ENCODE results near the gene MMP25. TPM values are rescaled to one million over a fixed set of nuclear protein-coding genes. Genes with fewer than 3 reads are reported as not detected.

The MMP25 gene
- total RNA-seq, 1 donor from 2014 or later = 0.19 TPM

DNA sequence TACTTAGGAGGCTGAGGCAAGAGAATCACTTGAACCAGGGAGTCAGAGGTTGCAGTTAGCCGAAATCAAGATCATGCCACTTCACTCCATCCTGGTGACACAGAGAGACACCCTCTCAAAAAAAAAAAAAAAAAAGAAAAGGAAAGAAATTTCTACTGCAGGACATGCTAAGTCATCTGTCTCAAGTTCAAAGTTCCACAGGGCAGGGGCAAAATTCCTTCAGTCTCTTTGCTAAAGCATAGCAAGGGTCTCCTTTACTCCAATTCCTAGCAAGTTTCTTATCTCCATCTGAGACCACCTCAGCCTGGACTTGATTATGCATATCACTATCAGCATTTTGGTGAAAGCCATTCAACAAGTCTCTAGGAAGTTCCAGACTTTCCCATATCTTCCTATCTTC, 38.1 kb downstream of the MMP25 start:
- no peaks in the 10 kb centered on the region for H3K36me3 Mint-ChIP-seq (ENCODE audit: insufficient read depth)
- peaks cover 1% of the 10 kb centered on the region for H3K4me1 Mint-ChIP-seq (ENCODE audit: low read depth)
- no peak for DNase-seq (ENCODE audit: low spot score, unreplicated experiment)
- no peaks in the 10 kb centered on the region for H3K9me3 Mint-ChIP-seq (ENCODE audit: low read depth)
- no peak for TF ChIP-seq CTCF (IDR thresholded peaks at IDR 0.05; ENCODE audit: unreplicated experiment)
- no peak overlapping the region for H3K27ac Mint-ChIP-seq
- peaks cover 12% of the 10 kb centered on the region for H3K27me3 Mint-ChIP-seq
- H3K4me3 Mint-ChIP-seq (ENCODE audit: low read depth) = no peak overlapping the region

DNA sequence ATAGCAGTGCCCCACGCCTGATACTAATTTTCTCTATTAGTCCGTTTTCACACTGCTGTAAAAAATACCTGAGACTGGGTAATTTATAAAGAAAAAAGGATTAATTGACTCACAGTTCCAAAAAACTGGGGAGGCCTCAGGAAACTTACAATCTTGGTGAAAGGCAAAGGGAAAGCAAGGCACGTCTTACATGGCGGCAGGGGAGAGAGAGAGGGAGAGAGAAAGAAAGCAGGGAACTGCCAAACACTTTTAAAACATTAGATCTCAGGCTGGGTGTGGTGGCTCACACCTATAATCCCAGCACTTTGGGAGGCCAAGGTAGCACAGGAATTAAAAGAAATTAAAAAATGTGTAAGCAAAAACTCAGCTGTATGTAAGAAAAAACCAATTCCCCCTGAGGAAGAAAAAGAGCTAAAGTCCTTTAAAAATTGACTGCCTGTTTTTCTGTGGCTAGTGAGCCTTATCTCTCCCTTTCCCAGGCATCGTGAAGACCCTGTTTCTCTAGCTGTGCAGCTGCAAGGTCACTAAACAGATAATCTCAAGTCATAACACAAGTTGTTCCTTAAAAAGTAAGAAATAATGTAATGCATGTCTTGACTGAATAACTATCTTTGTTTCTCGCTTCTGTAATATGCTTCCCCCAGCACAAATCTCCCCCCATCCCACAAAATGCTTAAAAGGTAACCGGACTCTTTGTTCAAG, 38.8 kb downstream of the MMP25 start:
- Mint-ChIP-seq H3K4me1 (ENCODE audit: low read depth) (peaks cover 1% of the 10 kb centered on the region), H3K27ac (no peak overlapping the region), H3K9me3 (ENCODE audit: low read depth) (no peaks in the 10 kb centered on the region), H3K4me3 (ENCODE audit: low read depth) (no peak overlapping the region), H3K27me3 (peaks cover 6% of the 10 kb centered on the region), H3K36me3 (ENCODE audit: insufficient read depth) (no peaks in the 10 kb centered on the region)
- TF ChIP-seq CTCF (IDR thresholded peaks at IDR 0.05; ENCODE audit: unreplicated experiment) = no peak
- DNase-seq (ENCODE audit: low spot score, unreplicated experiment) = no peak

GRCh38 chr16:3085868-3086595, 39.7 kb downstream of the MMP25 start:
- Mint-ChIP-seq H3K36me3 (ENCODE audit: insufficient read depth) (no peaks in the 10 kb centered on the region), H3K4me3 (ENCODE audit: low read depth) (no peak overlapping the region), H3K9me3 (ENCODE audit: low read depth) (no peaks in the 10 kb centered on the region), H3K4me1 (ENCODE audit: low read depth) (peaks cover 1% of the 10 kb centered on the region), H3K27me3 (peaks cover under 1% of the 10 kb centered on the region), H3K27ac (no peak overlapping the region)
- DNase-seq (ENCODE audit: low spot score, unreplicated experiment) = no peak
- no peak for TF ChIP-seq CTCF (IDR thresholded peaks at IDR 0.05; ENCODE audit: unreplicated experiment)

DNA sequence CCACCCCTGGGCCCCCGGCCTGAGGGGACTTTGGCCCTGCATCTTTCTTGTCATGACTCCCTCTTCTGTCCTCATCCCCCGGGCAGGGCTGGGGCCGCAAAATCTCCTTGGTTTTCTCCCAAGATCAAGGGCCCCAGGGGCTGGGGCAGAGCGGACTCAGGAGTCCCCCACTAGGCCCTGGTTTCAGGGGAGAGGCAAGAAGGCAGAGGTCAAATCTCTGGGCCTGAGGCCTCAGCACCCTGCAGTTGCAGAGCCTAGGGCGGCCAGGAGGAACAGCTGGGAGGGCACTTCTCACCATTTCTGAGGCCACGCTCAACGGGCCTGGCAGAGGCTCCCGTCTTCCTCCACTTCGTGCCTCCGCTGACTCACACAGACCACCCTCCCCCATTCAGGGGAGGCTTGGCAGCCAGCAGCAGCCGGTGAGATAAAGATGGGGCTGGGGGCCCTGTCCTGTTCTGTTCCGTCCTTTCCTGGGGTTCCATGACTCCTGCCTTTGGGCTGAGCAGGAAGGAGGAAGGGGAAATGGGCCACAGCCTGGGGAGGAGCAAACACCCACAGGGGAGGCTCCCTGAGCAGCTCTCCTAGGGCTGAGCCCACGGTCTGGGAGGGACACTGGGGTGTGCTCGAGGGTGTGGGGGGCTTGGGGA, 40.4 kb downstream of the MMP25 start:
- TF ChIP-seq CTCF (IDR thresholded peaks at IDR 0.05; ENCODE audit: unreplicated experiment) = no peak
- H3K4me3 Mint-ChIP-seq (ENCODE audit: low read depth) = no peak overlapping the region
- no peaks in the 10 kb centered on the region for H3K9me3 Mint-ChIP-seq (ENCODE audit: low read depth)
- no peak overlapping the region for H3K27ac Mint-ChIP-seq
- peaks cover 1% of the 10 kb centered on the region for H3K4me1 Mint-ChIP-seq (ENCODE audit: low read depth)
- no peaks in the 10 kb centered on the region for H3K27me3 Mint-ChIP-seq
- no peaks in the 10 kb centered on the region for H3K36me3 Mint-ChIP-seq (ENCODE audit: insufficient read depth)
- no peak for DNase-seq (ENCODE audit: low spot score, unreplicated experiment)

All from progenitor cell of endocrine pancreas (in vitro differentiated cells).